ENCODE measurements around the gene LGMN.
"Not testable (repeated sequence)": the region's sequence is repeated elsewhere in the genome, so short reads cannot be mapped to it uniquely, and the experiment has no call there.

The LGMN gene

DNA sequence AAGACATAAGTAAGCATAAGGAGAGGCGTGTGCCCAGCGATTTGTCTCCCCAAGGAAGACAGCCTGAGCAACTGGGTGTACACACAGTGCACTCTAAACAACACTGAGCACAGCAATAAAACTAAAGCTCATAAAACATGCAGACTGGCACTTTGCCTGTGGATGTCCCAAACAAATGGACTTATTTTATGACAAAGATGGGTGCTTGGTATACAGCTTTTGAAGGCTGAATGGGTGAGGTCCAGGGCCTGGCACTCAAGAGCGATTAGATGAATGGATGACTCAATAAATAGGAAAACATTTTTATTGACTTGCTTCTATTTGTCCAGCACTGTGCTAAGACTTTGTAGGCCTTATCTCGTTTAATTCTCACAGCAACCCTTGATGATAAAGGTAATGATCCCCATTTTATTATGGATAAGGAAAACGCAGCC lies 28.5 kb downstream of the LGMN start:
- ChIA-PET CTCF (interaction anchor here (1.0 to 19.0 kb wide), 3 partner anchors 14 to 66 kb away, joined by 3 to 317 read pairs (median 4); partner anchors contain the start of genes GOLGA5 and LGMN), POLR2A (no interaction called here)
- Histone ChIP-seq H3K27ac (ENCODE audit: insufficient read depth in 1 of 2, low read depth in 1 of 2, low read length in 2 of 2, poor library complexity in 1 of 2, severe bottlenecking in 2 of 2) (no peak overlapping the region), H3K9me3 (ENCODE audit: control extremely low read depth in 1 of 5, control insufficient read depth in 4 of 5, insufficient read depth in 2 of 5, low read depth in 1 of 5, low read length in 4 of 5) (peaks cover 0 to under 1% (median 0%) of the 10 kb centered on the region in 5 experiments), H3K4me3 (ENCODE audit: control insufficient read depth in 1 of 7, extremely low read depth in 1 of 7, insufficient read depth in 4 of 7, low read depth in 2 of 7, low read length in 6 of 7) (no peak overlapping the region), H3K36me3 (ENCODE audit: control insufficient read depth in 4 of 4, insufficient read depth in 4 of 4, low read length in 3 of 4) (no peaks in the 10 kb centered on the region), H3K4me1 (ENCODE audit: control extremely low read depth in 1 of 4, control insufficient read depth in 4 of 4, insufficient read depth in 4 of 4, low read length in 3 of 4) (no peaks in the 10 kb centered on the region), H3K27me3 (replicated peaks in 2 of 5; ENCODE audit: control insufficient read depth in 4 of 5, insufficient read depth in 5 of 5, low read length in 4 of 5) (no peaks in the 10 kb centered on the region)
- no peak for DNase-seq
- 100% methylated on average over 2 of the region's 5 CpGs for WGBS (ENCODE audit: insufficient coverage)

DNA sequence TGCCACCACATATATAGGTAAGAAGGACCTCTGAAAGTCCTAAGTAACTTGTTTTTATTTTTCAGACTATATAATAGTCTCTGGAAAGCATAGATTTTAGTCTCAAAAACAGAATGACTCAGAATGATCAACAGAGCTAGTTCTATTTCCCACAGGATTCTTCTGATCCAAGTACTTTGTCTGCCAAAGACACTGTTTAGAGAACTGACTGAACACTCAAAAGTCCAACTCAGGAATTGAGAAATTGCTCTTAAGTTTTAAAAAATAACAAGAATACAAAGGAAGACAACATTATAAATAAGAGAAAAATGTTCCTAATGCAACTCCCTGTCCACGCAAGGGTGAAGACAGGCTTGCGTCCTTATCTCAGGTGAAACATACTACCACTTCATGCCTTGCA lies 29.0 kb downstream of the LGMN start:
- H3K27ac ChIP-seq (ENCODE audit: insufficient read depth in 1 of 2, low read depth in 1 of 2, low read length in 2 of 2, poor library complexity in 1 of 2, severe bottlenecking in 2 of 2): no peak overlapping the region
- no peaks in the 10 kb centered on the region for H3K36me3 ChIP-seq (ENCODE audit: control insufficient read depth in 4 of 4, insufficient read depth in 4 of 4, low read length in 3 of 4)
- 100% methylated on average over 1 of the region's 2 CpGs for WGBS (ENCODE audit: insufficient coverage)
- no peak overlapping the region for H3K4me3 ChIP-seq (ENCODE audit: control insufficient read depth in 1 of 7, extremely low read depth in 1 of 7, insufficient read depth in 4 of 7, low read depth in 2 of 7, low read length in 6 of 7)
- no peak for DNase-seq
- no peaks in the 10 kb centered on the region for H3K4me1 ChIP-seq (ENCODE audit: control extremely low read depth in 1 of 4, control insufficient read depth in 4 of 4, insufficient read depth in 4 of 4, low read length in 3 of 4)
- ChIA-PET CTCF (interaction anchor here (1.0 to 19.0 kb wide), 2 partner anchors 30 to 67 kb away, joined by 4 to 317 read pairs; partner anchors contain the start of genes GOLGA5 and LGMN), POLR2A (no interaction called here)
- H3K27me3 ChIP-seq (replicated peaks in 2 of 5; ENCODE audit: control insufficient read depth in 4 of 5, insufficient read depth in 5 of 5, low read length in 4 of 5): no peaks in the 10 kb centered on the region
- no peaks in the 10 kb centered on the region for H3K9me3 ChIP-seq (ENCODE audit: control extremely low read depth in 1 of 5, control insufficient read depth in 4 of 5, insufficient read depth in 2 of 5, low read depth in 1 of 5, low read length in 4 of 5)

DNA sequence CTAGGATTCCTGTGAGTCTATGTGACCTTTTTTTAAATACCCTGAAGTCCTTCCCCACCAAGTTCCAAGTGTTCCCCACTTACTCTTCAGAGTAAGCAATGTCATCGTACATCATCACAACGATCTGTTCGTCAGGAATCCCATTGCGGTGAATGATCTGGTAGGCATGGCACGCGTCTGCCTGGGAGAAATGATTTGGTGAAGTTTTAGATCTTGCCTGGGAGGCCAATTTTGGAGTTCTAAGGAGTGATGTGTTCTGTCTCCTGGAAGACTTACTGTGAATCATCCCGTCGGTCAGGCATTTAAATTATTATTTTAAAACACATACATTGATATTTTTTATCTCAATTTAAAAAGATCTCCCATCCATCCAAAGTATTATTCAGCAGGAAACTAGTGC lies 29.8 kb downstream of the LGMN start:
- no peak for DNase-seq
- Histone ChIP-seq H3K27ac (ENCODE audit: insufficient read depth in 1 of 2, low read depth in 1 of 2, low read length in 2 of 2, poor library complexity in 1 of 2, severe bottlenecking in 2 of 2) (no peak overlapping the region), H3K9me3 (ENCODE audit: control extremely low read depth in 1 of 5, control insufficient read depth in 4 of 5, insufficient read depth in 2 of 5, low read depth in 1 of 5, low read length in 4 of 5) (no peaks in the 10 kb centered on the region), H3K27me3 (replicated peaks in 2 of 5; ENCODE audit: control insufficient read depth in 4 of 5, insufficient read depth in 5 of 5, low read length in 4 of 5) (no peaks in the 10 kb centered on the region), H3K4me3 (ENCODE audit: control insufficient read depth in 1 of 7, extremely low read depth in 1 of 7, insufficient read depth in 4 of 7, low read depth in 2 of 7, low read length in 6 of 7) (no peak overlapping the region), H3K4me1 (ENCODE audit: control extremely low read depth in 1 of 4, control insufficient read depth in 4 of 4, insufficient read depth in 4 of 4, low read length in 3 of 4) (no peaks in the 10 kb centered on the region), H3K36me3 (ENCODE audit: control insufficient read depth in 4 of 4, insufficient read depth in 4 of 4, low read length in 3 of 4) (no peaks in the 10 kb centered on the region)
- CTCF ChIA-PET: interaction anchor here (1.5 to 19.0 kb wide), 3 partner anchors 28 to 67 kb away, joined by 3 to 317 read pairs (median 7); partner anchors contain the start of genes GOLGA5 and LGMN
- POLR2A ChIA-PET: no interaction called here
- 100% methylated on average over 4 of the region's 8 CpGs for WGBS (ENCODE audit: insufficient coverage)

DNA sequence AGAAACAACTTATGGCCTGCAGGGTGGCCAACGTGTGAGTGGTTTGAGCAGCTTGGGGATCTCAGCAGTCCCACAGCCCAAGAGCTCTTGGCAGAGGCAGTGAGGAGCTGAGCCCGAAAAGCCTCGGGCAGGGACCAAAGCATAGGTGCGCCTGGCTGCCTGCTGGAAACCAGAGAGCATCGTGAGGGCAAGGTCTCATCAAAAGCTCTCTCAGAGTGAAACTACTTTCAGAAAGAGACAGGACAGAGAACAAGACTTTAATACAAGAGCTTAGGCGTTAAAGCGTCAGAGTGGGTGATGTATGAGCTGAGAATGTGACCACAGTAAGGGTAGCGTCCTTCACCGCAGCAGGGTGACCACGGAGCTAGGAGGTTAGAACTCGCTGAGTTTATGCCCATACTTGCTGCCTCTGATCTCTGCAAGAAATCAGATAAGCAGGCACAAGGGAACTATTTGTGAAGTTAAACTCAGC lies 30.8 kb downstream of the LGMN start:
- 77% methylated on average over 11 of the region's 11 CpGs for WGBS (ENCODE audit: insufficient coverage)
- Histone ChIP-seq H3K9me3 (ENCODE audit: control extremely low read depth in 1 of 5, control insufficient read depth in 4 of 5, insufficient read depth in 2 of 5, low read depth in 1 of 5, low read length in 4 of 5) (no peaks in the 10 kb centered on the region), H3K27ac (ENCODE audit: insufficient read depth in 1 of 2, low read depth in 1 of 2, low read length in 2 of 2, poor library complexity in 1 of 2, severe bottlenecking in 2 of 2) (no peak overlapping the region), H3K4me3 (ENCODE audit: control insufficient read depth in 1 of 7, extremely low read depth in 1 of 7, insufficient read depth in 4 of 7, low read depth in 2 of 7, low read length in 6 of 7) (no peak overlapping the region), H3K36me3 (ENCODE audit: control insufficient read depth in 4 of 4, insufficient read depth in 4 of 4, low read length in 3 of 4) (no peaks in the 10 kb centered on the region), H3K4me1 (ENCODE audit: control extremely low read depth in 1 of 4, control insufficient read depth in 4 of 4, insufficient read depth in 4 of 4, low read length in 3 of 4) (no peaks in the 10 kb centered on the region), H3K27me3 (replicated peaks in 2 of 5; ENCODE audit: control insufficient read depth in 4 of 5, insufficient read depth in 5 of 5, low read length in 4 of 5) (no peaks in the 10 kb centered on the region)
- ChIA-PET CTCF (interaction anchor here (0.7 to 19.0 kb wide), 10 partner anchors 9 to 68 kb away, joined by 3 to 317 read pairs (median 6); partner anchors contain the start of genes GOLGA5 and LGMN), POLR2A (no interaction called here)
- DNase-seq: peak in 2 of 3 donors; percentile 25 to 42

DNA sequence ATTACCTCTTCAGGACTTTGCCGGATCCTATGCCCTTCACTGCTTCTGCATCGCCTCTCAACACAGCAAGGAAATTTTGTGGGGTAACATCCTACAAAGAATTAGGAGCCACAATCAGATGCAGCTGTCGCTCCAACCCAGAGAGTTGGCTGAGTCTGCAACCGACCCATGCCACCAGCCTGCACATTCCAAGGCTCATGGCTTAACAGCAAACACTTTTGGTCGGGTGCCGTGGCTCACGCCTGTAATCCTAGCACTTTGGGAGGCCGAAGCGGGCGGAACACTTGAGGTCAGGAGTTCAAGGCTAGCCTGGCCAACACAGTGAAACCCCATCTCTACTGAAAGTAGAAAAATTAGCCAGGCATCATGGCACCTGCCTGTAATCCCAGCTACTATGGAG lies 32.3 kb downstream of the LGMN start:
- CTCF ChIA-PET: interaction anchor here (1.6 to 19.0 kb wide), 4 partner anchors 9 to 70 kb away, joined by 4 to 317 read pairs (median 8); partner anchors contain the start of gene GOLGA5

DNA sequence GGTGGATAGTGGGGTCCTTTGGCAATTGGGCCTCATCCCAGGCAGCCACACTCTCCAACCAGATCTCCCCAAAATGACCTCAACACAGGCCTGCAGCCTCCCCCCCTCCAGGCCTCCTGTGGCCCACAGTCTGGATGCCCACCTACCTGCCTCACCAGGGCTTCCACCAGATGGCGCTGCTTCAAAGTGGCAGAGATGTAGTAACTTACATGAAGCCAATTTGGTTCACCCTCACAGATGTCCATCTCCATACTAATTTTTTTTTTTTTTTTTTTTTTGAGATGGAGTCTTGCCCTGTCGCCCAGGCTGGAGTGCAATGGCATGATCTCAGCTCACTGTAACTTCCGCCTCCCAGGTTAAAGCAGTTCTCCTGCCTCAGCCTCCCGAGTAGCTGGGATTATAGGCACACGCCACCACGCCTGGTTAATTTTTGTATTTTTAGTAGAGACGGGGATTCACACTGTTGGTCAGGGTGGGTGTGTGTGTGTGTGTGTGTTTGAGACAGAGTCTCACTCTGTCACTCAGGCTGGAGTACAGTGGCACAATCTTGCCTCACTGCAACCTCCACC lies 33.6 kb downstream of the LGMN start:
- H3K9me3 ChIP-seq (ENCODE audit: control extremely low read depth in 1 of 5, control insufficient read depth in 4 of 5, insufficient read depth in 2 of 5, low read depth in 1 of 5, low read length in 4 of 5); H3K27ac ChIP-seq (ENCODE audit: insufficient read depth in 1 of 2, low read depth in 1 of 2, low read length in 2 of 2, poor library complexity in 1 of 2, severe bottlenecking in 2 of 2); H3K27me3 ChIP-seq (replicated peaks in 2 of 5; ENCODE audit: control insufficient read depth in 4 of 5, insufficient read depth in 5 of 5, low read length in 4 of 5); H3K4me3 ChIP-seq (ENCODE audit: control insufficient read depth in 1 of 7, extremely low read depth in 1 of 7, insufficient read depth in 4 of 7, low read depth in 2 of 7, low read length in 6 of 7); H3K36me3 ChIP-seq (ENCODE audit: control insufficient read depth in 4 of 4, insufficient read depth in 4 of 4, low read length in 3 of 4); H3K4me1 ChIP-seq (ENCODE audit: control extremely low read depth in 1 of 4, control insufficient read depth in 4 of 4, insufficient read depth in 4 of 4, low read length in 3 of 4); POLR2A ChIA-PET: not testable (repeated sequence)
- WGBS (ENCODE audit: insufficient coverage): no CpG with 5 or more reads among the region's 7 CpGs
- peak; percentile 74 to 85 (median 79) for DNase-seq
- CTCF ChIA-PET: interaction anchor here (0.6 to 19.0 kb wide), 10 partner anchors 9 to 71 kb away, joined by 3 to 317 read pairs (median 4); partner anchors contain the start of genes GOLGA5 and LGMN

More for the DNA sequence above, 32.3 kb downstream of the LGMN start:
- DNase-seq: no peak
- Histone ChIP-seq H3K27ac (ENCODE audit: insufficient read depth in 1 of 2, low read depth in 1 of 2, low read length in 2 of 2, poor library complexity in 1 of 2, severe bottlenecking in 2 of 2) (no peak overlapping the region), H3K36me3 (ENCODE audit: control insufficient read depth in 4 of 4, insufficient read depth in 4 of 4, low read length in 3 of 4) (no peaks in the 10 kb centered on the region), H3K4me3 (ENCODE audit: control insufficient read depth in 1 of 7, extremely low read depth in 1 of 7, insufficient read depth in 4 of 7, low read depth in 2 of 7, low read length in 6 of 7) (no peak overlapping the region), H3K9me3 (ENCODE audit: control extremely low read depth in 1 of 5, control insufficient read depth in 4 of 5, insufficient read depth in 2 of 5, low read depth in 1 of 5, low read length in 4 of 5) (no peaks in the 10 kb centered on the region), H3K27me3 (replicated peaks in 2 of 5; ENCODE audit: control insufficient read depth in 4 of 5, insufficient read depth in 5 of 5, low read length in 4 of 5) (no peaks in the 10 kb centered on the region), H3K4me1 (ENCODE audit: control extremely low read depth in 1 of 4, control insufficient read depth in 4 of 4, insufficient read depth in 4 of 4, low read length in 3 of 4) (no peaks in the 10 kb centered on the region)
- WGBS (ENCODE audit: insufficient coverage): 100% methylated on average over 10 of the region's 10 CpGs
- POLR2A ChIA-PET: no interaction called here

DNA sequence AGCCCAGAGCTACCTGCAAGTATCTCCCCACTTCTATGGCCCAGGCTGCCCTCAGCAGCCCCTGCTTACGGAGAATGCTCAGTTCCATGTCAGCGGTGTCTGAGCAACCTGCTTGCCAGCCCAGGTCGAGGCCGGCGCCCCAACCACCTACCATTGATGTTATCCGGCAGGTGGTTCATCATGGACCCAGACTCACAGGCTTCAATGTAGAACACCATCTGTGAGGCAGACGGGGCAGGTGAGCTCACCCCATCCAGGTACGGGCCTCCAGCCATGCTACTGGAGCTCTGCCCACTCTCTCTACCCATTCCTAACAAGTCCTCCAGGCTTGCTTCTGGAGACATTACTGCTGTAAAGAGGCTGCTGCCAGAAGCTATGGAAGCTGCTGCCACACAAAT lies 35.8 kb downstream of the LGMN start:
- Histone ChIP-seq H3K27ac (ENCODE audit: insufficient read depth in 1 of 2, low read depth in 1 of 2, low read length in 2 of 2, poor library complexity in 1 of 2, severe bottlenecking in 2 of 2) (no peak overlapping the region), H3K9me3 (ENCODE audit: control extremely low read depth in 1 of 5, control insufficient read depth in 4 of 5, insufficient read depth in 2 of 5, low read depth in 1 of 5, low read length in 4 of 5) (no peaks in the 10 kb centered on the region), H3K36me3 (ENCODE audit: control insufficient read depth in 4 of 4, insufficient read depth in 4 of 4, low read length in 3 of 4) (no peaks in the 10 kb centered on the region), H3K4me3 (ENCODE audit: control insufficient read depth in 1 of 7, extremely low read depth in 1 of 7, insufficient read depth in 4 of 7, low read depth in 2 of 7, low read length in 6 of 7) (no peak overlapping the region), H3K27me3 (replicated peaks in 2 of 5; ENCODE audit: control insufficient read depth in 4 of 5, insufficient read depth in 5 of 5, low read length in 4 of 5) (no peaks in the 10 kb centered on the region), H3K4me1 (ENCODE audit: control extremely low read depth in 1 of 4, control insufficient read depth in 4 of 4, insufficient read depth in 4 of 4, low read length in 3 of 4) (no peaks in the 10 kb centered on the region)
- CTCF ChIA-PET: interaction anchor here (0.7 to 19.0 kb wide), 9 partner anchors 9 to 73 kb away, joined by 3 to 317 read pairs (median 8); partner anchors contain the start of gene GOLGA5
- 99% methylated on average over 6 of the region's 8 CpGs for WGBS (ENCODE audit: insufficient coverage)
- no peak for DNase-seq
- POLR2A ChIA-PET: no interaction called here

Data from common myeloid progenitor, CD34-positive (primary cell).